CD14-positive monocyte (primary cell): ENCODE results near the gene NEDD4L. TPM values are rescaled to one million over a fixed set of nuclear protein-coding genes. Genes with fewer than 3 reads are reported as not detected.

ENCODE experiments used
- DNase-seq, 3 donors: peaks; one replicate each; pipeline ENCODE4 v3.0.0-alpha.2; 2011 to 2022
- H2AFZ ChIP-seq: 2 replicates; pipeline ENCODE4 v1.6.0; 2012; ENCODE audit warnings: mild to moderate bottlenecking, low read depth, low read length, inconsistent platforms; ENCODE audit not compliant: insufficient read depth, poor library complexity, severe bottlenecking
- H3K27ac ChIP-seq, 2 donors: 1 replicate in 1 of 2; 2 replicates in 1 of 2; pipeline ENCODE4 v1.5.1; 2012 to 2013; ENCODE audit warnings: low read length in 2 of 2, control low read depth in 1 of 2, inconsistent platforms in 1 of 2, low read depth in 1 of 2, mild to moderate bottlenecking in 1 of 2
- H3K27me3 ChIP-seq, 2 donors: one replicate each; pipeline versions ENCODE4 v1.6.0 to v1.6.1; 2011 to 2013; ENCODE audit warnings: low read length in 2 of 2; ENCODE audit not compliant: control insufficient read depth in 2 of 2, insufficient read depth in 2 of 2
- H3K36me3 ChIP-seq, 2 donors: replicated peaks in 1 of 2; 1 replicate in 1 of 2; 2 replicates in 1 of 2; pipeline versions ENCODE4 v1.5.1 to v1.6.1; 2012 to 2013; ENCODE audit warnings: low read length in 2 of 2, control low read depth in 1 of 2, inconsistent platforms in 1 of 2, mild to moderate bottlenecking in 1 of 2; ENCODE audit not compliant: insufficient read depth in 2 of 2, control insufficient read depth in 1 of 2
- H3K4me1 ChIP-seq, 2 donors: 1 replicate in 1 of 2; 2 replicates in 1 of 2; pipeline versions ENCODE4 v1.5.1 to v1.6.1; 2012 to 2013; ENCODE audit warnings: low read length in 2 of 2, control low read depth in 1 of 2, inconsistent platforms in 1 of 2, mild to moderate bottlenecking in 1 of 2, moderate library complexity in 1 of 2; ENCODE audit not compliant: insufficient read depth in 2 of 2, control insufficient read depth in 1 of 2
- H3K4me2 ChIP-seq: replicated peaks from 2 replicates; pipeline ENCODE3; 2012; ENCODE audit warnings: low read length, moderate library complexity, mild to moderate bottlenecking; ENCODE audit not compliant: poor library complexity, severe bottlenecking; ENCODE audit errors: extremely low read depth
- H3K4me3 ChIP-seq, 3 experiments: fragments of 200-600 bp in 1 of 3; sonication (generic) in 1 of 3; replicated peaks in 1 of 3; 1 replicate in 2 of 3; 2 replicates in 1 of 3; pipeline ENCODE4 v1.5.1; 2011 to 2013; ENCODE audit warnings: low read length in 3 of 3, mild to moderate bottlenecking in 3 of 3, control low read depth in 2 of 3, low read depth in 2 of 3, inconsistent platforms in 1 of 3, moderate library complexity in 1 of 3
- H3K79me2 ChIP-seq: 2 replicates; pipeline ENCODE4 v1.6.0; 2012; ENCODE audit warnings: mild to moderate bottlenecking, control low read depth, inconsistent platforms, low read length, moderate library complexity; ENCODE audit not compliant: insufficient read depth
- H3K9ac ChIP-seq: 2 replicates; pipeline ENCODE4 v1.6.0; 2017; ENCODE audit warnings: low read length, mild to moderate bottlenecking; ENCODE audit not compliant: insufficient read depth, poor library complexity, severe bottlenecking
- H3K9me3 ChIP-seq, 2 donors: replicated peaks in 1 of 2; 1 replicate in 1 of 2; 2 replicates in 1 of 2; pipeline versions ENCODE4 v1.5.1 to v1.6.1; 2012 to 2013; ENCODE audit warnings: low read length in 2 of 2, control low read depth in 1 of 2; ENCODE audit not compliant: control insufficient read depth in 1 of 2, insufficient read depth in 1 of 2
- H4K20me1 ChIP-seq: 2 replicates; pipeline ENCODE4 v1.6.0; 2012; ENCODE audit warnings: mild to moderate bottlenecking, low read length, control low read depth, moderate library complexity; ENCODE audit not compliant: insufficient read depth
- H3K27ac Mint-ChIP-seq, 7 donors: one replicate each; pipeline ENCODE4 v1.8.0; 2020; ENCODE audit warnings: mild to moderate bottlenecking in 7 of 7, mixed read lengths in 7 of 7, moderate library complexity in 6 of 7, inconsistent platforms in 2 of 7
- H3K27me3 Mint-ChIP-seq, 3 donors: one replicate each; pipeline ENCODE4 v1.8.0; 2021 to 2022; ENCODE audit warnings: low read depth in 3 of 3, mild to moderate bottlenecking in 3 of 3, mixed read lengths in 3 of 3, moderate library complexity in 3 of 3, inconsistent platforms in 1 of 3
- H3K36me3 Mint-ChIP-seq, 2 donors: one replicate each; pipeline ENCODE4 v1.8.0; 2020; ENCODE audit warnings: mixed read lengths in 2 of 2, inconsistent platforms in 1 of 2, mild to moderate bottlenecking in 1 of 2
- H3K4me1 Mint-ChIP-seq: one replicate; pipeline ENCODE4 v1.8.0; 2020; ENCODE audit warnings: mild to moderate bottlenecking, mixed read lengths
- H3K4me3 Mint-ChIP-seq, 2 donors: one replicate each; pipeline ENCODE4 v1.8.0; 2020; ENCODE audit warnings: mild to moderate bottlenecking in 2 of 2, mixed read lengths in 2 of 2, moderate library complexity in 1 of 2
- H3K9me3 Mint-ChIP-seq, 7 donors: one replicate each; pipeline ENCODE4 v1.8.0; 2020 to 2022; ENCODE audit warnings: mixed read lengths in 7 of 7, mild to moderate bottlenecking in 6 of 7, moderate library complexity in 6 of 7, inconsistent platforms in 2 of 7
- WGBS: methylation state at CpG from one replicate; pipeline ENCODE4 v1.1.5; 2013; ENCODE audit warnings: missing lambda C conversion rate; ENCODE audit not compliant: insufficient coverage; 5-methylcytosine and 5-hydroxymethylcytosine counted together
- intact Hi-C, 2 donors: fragments of 100-400 bp; cut with micrococcal nuclease; formaldehyde crosslinking; loops; one replicate each; pipeline versions ENCODE4 v1.15.0 to v1.15.1; 2023
- polyA plus RNA-seq, 3 donors: library from polyadenylated mRNA; depleted of rRNA in 1 of 3; unstranded in 2 of 3; stranded (reverse) in 1 of 3; fragments of 300-500 nt in 2 of 3; fragments of >200 nt in 1 of 3; fragmentation: Illumina TruSeq in 2 of 3; gene quantifications; 1 replicate in 2 of 3; 2 replicates in 1 of 3; pipeline ENCODE4 v1.2.3, GENCODE V29; 2012 to 2021
- TF ChIP-seq, protein P1 (sequence below): fragments of 200-600 bp; IDR thresholded peaks from one replicate; pipeline ENCODE4 v1.8.0; 2022; ENCODE audit warnings: antibody characterized with exemption, mild to moderate bottlenecking

The NEDD4L gene
- polyA plus RNA-seq, 3 donors = 2.5 to 5.2 (median 4.5) TPM

DNA sequence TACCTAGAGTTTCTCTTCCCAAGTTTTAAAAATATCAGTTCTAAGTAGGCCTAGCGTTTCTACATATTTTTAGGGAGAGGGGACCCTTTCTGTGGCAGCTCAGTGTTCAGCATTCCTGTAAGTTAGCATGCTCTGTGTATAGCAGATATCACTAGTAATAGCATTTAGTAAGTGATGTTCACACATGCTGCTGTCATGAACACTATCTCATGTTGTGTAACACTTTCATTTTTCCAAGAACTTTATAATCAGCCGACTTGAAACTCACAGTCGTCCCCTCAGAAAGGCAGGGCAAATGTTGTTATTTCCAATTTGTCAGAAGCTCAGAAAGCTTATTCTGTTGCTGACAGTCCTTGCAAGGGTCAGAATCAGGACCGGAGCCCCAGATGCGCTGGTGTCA is 317.2 kb downstream of the NEDD4L start:
- Mint-ChIP-seq H3K36me3 (peaks cover 5 to 6% of the 10 kb centered on the region in 2 donors), H3K4me1 (peaks cover 18% of the 10 kb centered on the region), H3K9me3 (no peaks in the 10 kb centered on the region), H3K27ac (peak overlapping the region in 3 of 7 donors; percentile 68 to 96 (median 87)), H3K27me3 (peaks cover 0 to 3% (median 0%) of the 10 kb centered on the region in 3 donors), H3K4me3 (no peak overlapping the region)
- Histone ChIP-seq H3K27me3 (no peaks in the 10 kb centered on the region), H3K9me3 (no peaks in the 10 kb centered on the region), H3K4me2 (no peak overlapping the region), H3K27ac (peak overlapping the region; percentile 14 to 70), H3K4me1 (peaks cover 9 to 19% of the 10 kb centered on the region in 2 donors), H3K9ac (no peak overlapping the region), H3K79me2 (no peaks in the 10 kb centered on the region), H3K4me3 (no peak overlapping the region), H3K36me3 (no peaks in the 10 kb centered on the region), H2AFZ (no peak overlapping the region), H4K20me1 (no peaks in the 10 kb centered on the region)
- no peak for DNase-seq
- TF ChIP-seq, protein P1, sequence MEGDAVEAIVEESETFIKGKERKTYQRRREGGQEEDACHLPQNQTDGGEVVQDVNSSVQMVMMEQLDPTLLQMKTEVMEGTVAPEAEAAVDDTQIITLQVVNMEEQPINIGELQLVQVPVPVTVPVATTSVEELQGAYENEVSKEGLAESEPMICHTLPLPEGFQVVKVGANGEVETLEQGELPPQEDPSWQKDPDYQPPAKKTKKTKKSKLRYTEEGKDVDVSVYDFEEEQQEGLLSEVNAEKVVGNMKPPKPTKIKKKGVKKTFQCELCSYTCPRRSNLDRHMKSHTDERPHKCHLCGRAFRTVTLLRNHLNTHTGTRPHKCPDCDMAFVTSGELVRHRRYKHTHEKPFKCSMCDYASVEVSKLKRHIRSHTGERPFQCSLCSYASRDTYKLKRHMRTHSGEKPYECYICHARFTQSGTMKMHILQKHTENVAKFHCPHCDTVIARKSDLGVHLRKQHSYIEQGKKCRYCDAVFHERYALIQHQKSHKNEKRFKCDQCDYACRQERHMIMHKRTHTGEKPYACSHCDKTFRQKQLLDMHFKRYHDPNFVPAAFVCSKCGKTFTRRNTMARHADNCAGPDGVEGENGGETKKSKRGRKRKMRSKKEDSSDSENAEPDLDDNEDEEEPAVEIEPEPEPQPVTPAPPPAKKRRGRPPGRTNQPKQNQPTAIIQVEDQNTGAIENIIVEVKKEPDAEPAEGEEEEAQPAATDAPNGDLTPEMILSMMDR = no peak
- intact Hi-C loops = no loop called here
- 100% methylated on average over 4 of the region's 5 CpGs for WGBS

- no peaks in the 10 kb centered on the region for H4K20me1 ChIP-seq
- TF ChIP-seq, protein P1 = no peak
- intact Hi-C loops = no loop called here
- no peak overlapping the region for H3K4me3 ChIP-seq
- H3K4me2 ChIP-seq = no peak overlapping the region
- no peaks in the 10 kb centered on the region for H3K79me2 ChIP-seq
- no peaks in the 10 kb centered on the region for H3K27me3 ChIP-seq
- peaks cover 9 to 19% of the 10 kb centered on the region in 2 donors for H3K4me1 ChIP-seq
- no peaks in the 10 kb centered on the region for H3K36me3 ChIP-seq
- Mint-ChIP-seq H3K9me3 (no peaks in the 10 kb centered on the region), H3K27ac (peak overlapping the region; percentile 68 to 96 (median 87)), H3K4me3 (peak overlapping the region in 1 of 2 donors; percentile 6), H3K4me1 (peaks cover 18% of the 10 kb centered on the region), H3K36me3 (peaks cover 6 to 8% of the 10 kb centered on the region in 2 donors), H3K27me3 (peaks cover 0 to 3% (median 0%) of the 10 kb centered on the region in 3 donors)
- DNase-seq = peak; percentile 74 to 93 (median 88)
- WGBS = 33% methylated on average over 1 of the region's 8 CpGs
- H3K9ac ChIP-seq = no peak overlapping the region
- H3K27ac ChIP-seq = peak overlapping the region; percentile 60 to 70
- no peaks in the 10 kb centered on the region for H3K9me3 ChIP-seq
- no peak overlapping the region for H2AFZ ChIP-seq
Observed at GRCh38 chr18:58362027-58362575, 318.1 kb downstream of the NEDD4L start.
